Thyroid gland (tissue), 4 donors: Measurements from ENCODE around the gene TMC6. TPM values are rescaled to one million over a fixed set of nuclear protein-coding genes. Genes with fewer than 3 reads are reported as not detected.

Experiments
- DNase-seq, 2 donors: peaks; one replicate each; pipeline ENCODE4 v3.0.0-alpha.2; 2019
- H3K27ac ChIP-seq, 3 donors: fragments of 200-600 bp; sonication (generic); 1 replicate in 2 of 3; 2 replicates in 1 of 3; pipeline ENCODE4 v1.5.1; 2016 to 2019; ENCODE audit warnings: mild to moderate bottlenecking in 1 of 3, moderate library complexity in 1 of 3
- H3K27me3 ChIP-seq: fragments of 200-600 bp; sonication (generic); one replicate; pipeline ENCODE4 v1.5.1; 2019
- H3K36me3 ChIP-seq, 2 donors: fragments of 200-600 bp; sonication (generic); one replicate each; pipeline ENCODE4 v1.5.1; 2016 to 2019
- H3K4me1 ChIP-seq, 2 donors: fragments of 200-600 bp; sonication (generic); one replicate each; pipeline ENCODE4 v1.5.1; 2017 to 2019
- H3K4me3 ChIP-seq, 3 donors: fragments of 200-600 bp; sonication (generic); replicated peaks in 1 of 3; 1 replicate in 2 of 3; 2 replicates in 1 of 3; pipeline ENCODE4 v1.5.1; 2016; ENCODE audit warnings: mild to moderate bottlenecking in 1 of 3
- H3K9me3 ChIP-seq: fragments of 200-600 bp; sonication (generic); one replicate; pipeline ENCODE4 v1.5.1; 2017
- POLR2A ChIP-seq, 2 donors: fragments of 450-650 bp; IDR thresholded peaks; one replicate each; pipeline ENCODE4 v1.6.1; 2017; ENCODE audit warnings: antibody characterized with exemption in 2 of 2, mild to moderate bottlenecking in 2 of 2, moderate library complexity in 1 of 2
- WGBS, 2 donors: methylation state at CpG; one replicate each; pipeline ENCODE4 v1.1.5; 2017; 5-methylcytosine and 5-hydroxymethylcytosine counted together
- intact Hi-C: fragments of 100-400 bp; cut with DNase I; formaldehyde crosslinking; loops from one replicate; pipeline ENCODE4 v1.15.1; 2023
- total RNA-seq, 4 donors: library from RNA; depleted of rRNA; stranded (reverse); fragments of >200 nt; gene quantifications; one replicate each; pipeline ENCODE4 v1.2.3, GENCODE V29; 2016
- TF ChIP-seq, protein P1 (sequence below), 6 experiments: fragments of 200-600 bp in 3 of 6; fragments of 450-650 bp in 3 of 6; sonication (generic) in 3 of 6; IDR thresholded peaks; one replicate each; pipeline ENCODE4 v1.5.1; 2016 to 2019; ENCODE audit warnings: antibody characterized with exemption in 6 of 6, mild to moderate bottlenecking in 2 of 6, inconsistent platforms in 1 of 6, moderate library complexity in 1 of 6

TMC6 gene
- total RNA-seq, 4 donors from 2014 or later: 10.0 to 22.8 (median 20.4) TPM

DNA sequence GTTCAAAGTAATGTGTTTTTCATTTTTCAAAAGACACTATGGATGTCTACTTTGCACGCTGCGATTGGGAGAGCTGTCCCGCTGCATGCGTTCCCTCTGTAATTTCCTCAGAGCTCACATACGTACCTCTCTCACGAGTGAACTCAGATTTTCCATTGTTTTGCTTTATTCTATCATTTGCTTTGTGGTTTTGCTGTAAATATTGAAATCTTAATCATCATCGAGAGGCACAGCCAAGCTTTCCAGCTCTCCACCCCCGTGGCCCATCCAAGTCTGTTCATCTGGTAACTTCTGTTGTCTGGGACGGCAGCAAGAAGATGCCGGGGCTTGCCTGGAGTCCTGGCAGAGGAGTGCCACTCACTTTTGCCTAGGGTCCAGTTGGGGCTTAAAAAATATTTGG is 21.1 kb downstream of the TMC6 start:
- DNase-seq: no peak
- Histone ChIP-seq H3K4me3 (no peak overlapping the region), H3K4me1 (peaks cover 0 to 2% of the 10 kb centered on the region in 2 donors), H3K36me3 (peaks cover 8 to 23% of the 10 kb centered on the region in 2 donors), H3K27ac (no peak overlapping the region), H3K27me3 (no peaks in the 10 kb centered on the region), H3K9me3 (no peaks in the 10 kb centered on the region)
- TF ChIP-seq, protein P1, sequence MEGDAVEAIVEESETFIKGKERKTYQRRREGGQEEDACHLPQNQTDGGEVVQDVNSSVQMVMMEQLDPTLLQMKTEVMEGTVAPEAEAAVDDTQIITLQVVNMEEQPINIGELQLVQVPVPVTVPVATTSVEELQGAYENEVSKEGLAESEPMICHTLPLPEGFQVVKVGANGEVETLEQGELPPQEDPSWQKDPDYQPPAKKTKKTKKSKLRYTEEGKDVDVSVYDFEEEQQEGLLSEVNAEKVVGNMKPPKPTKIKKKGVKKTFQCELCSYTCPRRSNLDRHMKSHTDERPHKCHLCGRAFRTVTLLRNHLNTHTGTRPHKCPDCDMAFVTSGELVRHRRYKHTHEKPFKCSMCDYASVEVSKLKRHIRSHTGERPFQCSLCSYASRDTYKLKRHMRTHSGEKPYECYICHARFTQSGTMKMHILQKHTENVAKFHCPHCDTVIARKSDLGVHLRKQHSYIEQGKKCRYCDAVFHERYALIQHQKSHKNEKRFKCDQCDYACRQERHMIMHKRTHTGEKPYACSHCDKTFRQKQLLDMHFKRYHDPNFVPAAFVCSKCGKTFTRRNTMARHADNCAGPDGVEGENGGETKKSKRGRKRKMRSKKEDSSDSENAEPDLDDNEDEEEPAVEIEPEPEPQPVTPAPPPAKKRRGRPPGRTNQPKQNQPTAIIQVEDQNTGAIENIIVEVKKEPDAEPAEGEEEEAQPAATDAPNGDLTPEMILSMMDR (IDR thresholded peaks at IDR 0.05): no peak
- TF ChIP-seq POLR2A (IDR thresholded peaks at IDR 0.05): no peak
- 81 to 85% methylated on average over 10 of the region's 10 CpGs for WGBS, 2 donors
- intact Hi-C loops: no loop called here

DNA sequence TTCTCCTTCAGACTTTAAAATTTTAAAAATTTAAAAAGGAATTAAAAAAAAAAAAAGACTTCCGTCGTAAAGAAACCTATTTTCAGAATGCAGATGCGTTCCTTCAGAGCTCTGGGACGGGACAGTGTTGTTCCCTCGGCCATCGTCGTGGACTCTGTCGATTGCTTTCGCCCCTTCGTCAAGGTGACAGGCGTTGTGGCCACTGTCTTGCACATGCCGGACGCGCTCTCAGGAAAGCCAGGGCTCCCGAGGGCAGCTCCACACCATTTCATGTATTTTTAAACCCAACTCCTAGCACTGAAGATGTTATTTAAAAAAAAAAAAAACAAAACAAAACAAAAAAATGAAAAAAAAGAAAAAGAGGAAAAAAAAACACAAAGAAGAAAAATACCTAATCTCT is 22.3 kb downstream of the TMC6 start:
- intact Hi-C loops: no loop called here
- 90% methylated on average over 15 of the region's 15 CpGs for WGBS, 2 donors
- no peak overlapping the region for H3K4me3 ChIP-seq
- H3K27ac ChIP-seq: no peak overlapping the region
- H3K4me1 ChIP-seq: no peaks in the 10 kb centered on the region
- no peak for DNase-seq
- no peaks in the 10 kb centered on the region for H3K9me3 ChIP-seq
- TF ChIP-seq POLR2A (IDR thresholded peaks at IDR 0.05): no peak
- TF ChIP-seq, protein P1 (IDR thresholded peaks at IDR 0.05): no peak
- no peaks in the 10 kb centered on the region for H3K27me3 ChIP-seq
- H3K36me3 ChIP-seq: peaks cover 8 to 24% of the 10 kb centered on the region in 2 donors

DNA sequence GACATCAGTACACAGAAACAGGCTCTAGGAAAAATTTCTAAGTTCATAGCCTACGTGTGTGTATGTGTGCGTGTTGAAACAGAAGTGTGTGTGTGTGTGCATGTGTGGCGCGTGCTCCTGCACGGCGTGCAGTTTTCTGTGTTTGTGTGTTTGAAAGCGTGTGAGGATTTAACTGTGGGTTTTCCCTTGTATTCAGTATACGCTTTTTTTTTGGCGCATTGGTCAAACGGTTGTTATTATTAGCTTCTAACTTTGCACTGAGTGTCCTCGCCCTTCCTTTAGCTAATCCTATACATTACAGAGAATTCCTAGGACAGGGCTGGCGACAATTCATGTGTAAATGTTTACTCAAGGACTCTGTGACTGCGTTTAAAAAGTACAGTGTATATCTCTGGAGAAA is 23.0 kb downstream of the TMC6 start:
- Histone ChIP-seq H3K4me3 (no peak overlapping the region), H3K4me1 (no peaks in the 10 kb centered on the region), H3K27me3 (no peaks in the 10 kb centered on the region), H3K36me3 (peaks cover 8 to 24% of the 10 kb centered on the region in 2 donors), H3K27ac (no peak overlapping the region), H3K9me3 (no peaks in the 10 kb centered on the region)
- no peak for DNase-seq
- TF ChIP-seq, protein P1 (IDR thresholded peaks at IDR 0.05): no peak
- no peak for TF ChIP-seq POLR2A (IDR thresholded peaks at IDR 0.05)
- intact Hi-C loops: no loop called here
- WGBS, 2 donors: 76 to 81% methylated on average over 13 of the region's 13 CpGs

DNA sequence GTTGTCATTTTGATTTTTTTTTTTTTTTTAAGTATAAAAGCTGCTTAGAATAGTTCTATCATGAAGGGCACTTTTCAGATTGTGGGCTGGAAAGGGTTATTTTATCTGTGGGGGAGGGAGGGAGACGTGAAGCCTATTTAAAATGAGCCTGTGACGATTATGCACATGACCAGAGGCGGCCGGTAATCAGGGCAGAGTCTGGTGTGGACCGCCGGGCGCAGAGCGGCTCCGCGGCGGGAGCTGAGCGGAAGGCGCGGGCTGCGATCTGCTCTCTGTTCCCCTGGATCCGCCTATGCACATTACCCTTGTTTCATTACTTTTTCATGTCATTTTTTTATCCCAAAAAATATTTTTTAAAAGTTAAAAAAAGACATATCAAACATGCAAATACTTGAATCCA is 23.5 kb downstream of the TMC6 start:
- no peak for DNase-seq
- no peak for TF ChIP-seq POLR2A (IDR thresholded peaks at IDR 0.05)
- TF ChIP-seq, protein P1 (IDR thresholded peaks at IDR 0.05): no peak
- no peaks in the 10 kb centered on the region for H3K27me3 ChIP-seq
- no peaks in the 10 kb centered on the region for H3K9me3 ChIP-seq
- no peak overlapping the region for H3K27ac ChIP-seq
- H3K36me3 ChIP-seq: peaks cover 11 to 24% of the 10 kb centered on the region in 2 donors
- H3K4me1 ChIP-seq: no peaks in the 10 kb centered on the region
- WGBS, 2 donors: 92 to 93% methylated on average over 16 of the region's 16 CpGs
- intact Hi-C loops: no loop called here
- no peak overlapping the region for H3K4me3 ChIP-seq

DNA sequence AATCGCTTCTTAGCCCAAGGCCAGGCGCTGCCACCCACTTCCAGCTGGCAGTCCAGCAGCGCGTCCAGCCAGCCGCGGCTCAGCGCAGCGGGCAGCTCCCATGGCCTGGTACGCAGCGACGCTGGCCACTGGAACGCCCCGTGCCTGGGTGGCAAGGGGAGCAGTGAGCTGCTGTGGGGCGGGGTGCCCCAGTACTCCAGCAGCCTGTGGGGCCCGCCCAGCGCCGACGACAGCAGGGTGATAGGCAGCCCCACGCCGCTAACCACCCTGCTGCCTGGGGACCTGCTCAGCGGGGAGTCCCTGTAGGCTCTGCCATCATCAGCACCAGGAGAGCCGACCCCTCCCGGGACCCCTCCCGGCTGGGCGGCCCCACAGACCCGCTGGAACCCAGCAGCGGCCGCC is 24.0 kb downstream of the TMC6 start:
- peaks cover 14 to 26% of the 10 kb centered on the region in 2 donors for H3K36me3 ChIP-seq
- H3K27me3 ChIP-seq: no peaks in the 10 kb centered on the region
- no peak overlapping the region for H3K27ac ChIP-seq
- intact Hi-C loops: no loop called here
- TF ChIP-seq, protein P1 (IDR thresholded peaks at IDR 0.05): no peak
- no peak for TF ChIP-seq POLR2A (IDR thresholded peaks at IDR 0.05)
- no peaks in the 10 kb centered on the region for H3K9me3 ChIP-seq
- WGBS, 2 donors: 92 to 98% methylated on average over 20 to 23 of the region's 28 CpGs
- DNase-seq: no peak
- no peaks in the 10 kb centered on the region for H3K4me1 ChIP-seq
- H3K4me3 ChIP-seq: no peak overlapping the region
